ENCODE results near the gene DNAAF5.

Gene DNAAF5

GRCh38 chr7:834277-834676 is 107.8 kb downstream of the DNAAF5 start:
- DNase-seq (ENCODE audit: low read depth in 2 of 2), result no peak

DNA sequence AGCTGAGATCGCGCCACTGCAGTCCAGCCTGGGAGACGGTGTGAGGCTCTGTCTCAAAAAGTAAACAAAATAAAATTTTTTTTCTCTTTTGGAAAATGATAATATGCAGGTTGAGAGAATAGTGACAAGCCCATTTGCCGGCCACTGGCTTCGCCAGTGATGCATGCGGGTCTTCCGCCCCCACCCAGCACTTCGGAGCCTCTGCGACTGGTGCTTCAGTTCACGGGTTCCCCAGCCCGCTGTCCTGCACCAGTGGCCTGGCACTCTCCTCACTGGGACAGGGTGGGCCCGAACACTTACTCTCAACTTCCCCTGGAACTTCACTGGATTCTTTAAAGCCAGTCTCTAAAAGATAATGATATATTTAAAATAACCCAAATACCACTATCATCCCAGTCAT is 108.5 kb downstream of the DNAAF5 start:
- no peak for DNase-seq (ENCODE audit: low read depth in 2 of 2)

GRCh38 chr7:835485-836401 is 109.2 kb downstream of the DNAAF5 start:
- no peak for DNase-seq (ENCODE audit: low read depth in 2 of 2)
